A549 (cell line): ENCODE results near the gene RPH3AL.

Source experiments
- CEBPB ChIP-seq, 2 experiments: fragments of >200 bp in 1 of 2; sonication (Bioruptor Twin) in 1 of 2; formaldehyde crosslinking in 1 of 2; IDR thresholded peaks; 2 replicates each; pipeline ENCODE4 v1.6.1; 2012 to 2016
- HDAC2 ChIP-seq: fragments of 200-600 bp; sonication (generic); IDR thresholded peaks from 2 replicates; pipeline ENCODE4 v1.6.1; 2016
- KDM1A ChIP-seq: fragments of 200-600 bp; sonication (generic); IDR thresholded peaks from 2 replicates; pipeline ENCODE4 v1.6.1; 2016; ENCODE audit warnings: low read depth, mild to moderate bottlenecking
- POLR2A ChIP-seq: IDR thresholded peaks from 2 replicates; pipeline ENCODE4 v1.6.1; 2012; ENCODE audit warnings: mild to moderate bottlenecking, low read length
- RCOR1 ChIP-seq: fragments of 150-350 bp; IDR thresholded peaks from 2 replicates; pipeline ENCODE4 v1.6.1; 2014; ENCODE audit warnings: antibody characterized with exemption, low read length, low read depth
- ZNF302 ChIP-seq: fragments of 250-450 bp; sonication (Bioruptor Pico); IDR thresholded peaks from 2 replicates; pipeline ENCODE4 v1.9.0; 2021; ENCODE audit warnings: inconsistent platforms, mild to moderate bottlenecking, moderate library complexity
- TF ChIP-seq, protein P1 (sequence below): fragments of >200 bp; sonication (Bioruptor Twin); formaldehyde crosslinking; IDR thresholded peaks from 3 replicates; pipeline ENCODE4 v1.5.1; 2016
- TF ChIP-seq, protein P2 (sequence below): fragments of 200-600 bp; sonication (generic); IDR thresholded peaks from 2 replicates; pipeline ENCODE4 v1.6.1; 2016; ENCODE audit warnings: antibody characterized with exemption, mild to moderate bottlenecking, moderate library complexity

DNA sequence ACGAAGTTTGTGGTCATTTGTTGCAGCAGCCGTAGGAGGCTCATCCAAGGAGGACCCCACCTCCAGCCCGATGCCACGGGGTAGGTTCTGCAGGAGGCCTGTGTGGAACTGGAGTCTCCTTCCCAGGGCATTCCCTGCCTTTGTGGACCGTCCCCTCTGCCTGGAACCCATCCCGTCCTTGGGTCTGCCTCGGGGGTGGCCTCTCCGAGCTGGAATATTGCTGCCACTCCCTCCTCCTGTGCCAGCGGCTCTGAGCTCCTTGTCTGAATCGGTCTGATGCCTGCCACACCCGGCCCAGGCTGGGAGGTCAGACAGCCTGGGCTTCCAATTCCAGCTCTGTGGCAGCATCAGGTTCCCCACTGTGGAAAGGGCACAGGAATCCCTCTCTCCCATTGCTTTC lies 189.9 kb downstream of the RPH3AL start:
- TF ChIP-seq ZNF302 (CRISPR knock-in tag) (no peak), POLR2A (no peak), RCOR1 (no peak), HDAC2 (no peak), CEBPB (IDR thresholded peaks at IDR 0.05) (no peak), KDM1A (no peak)
- TF ChIP-seq, protein P1, sequence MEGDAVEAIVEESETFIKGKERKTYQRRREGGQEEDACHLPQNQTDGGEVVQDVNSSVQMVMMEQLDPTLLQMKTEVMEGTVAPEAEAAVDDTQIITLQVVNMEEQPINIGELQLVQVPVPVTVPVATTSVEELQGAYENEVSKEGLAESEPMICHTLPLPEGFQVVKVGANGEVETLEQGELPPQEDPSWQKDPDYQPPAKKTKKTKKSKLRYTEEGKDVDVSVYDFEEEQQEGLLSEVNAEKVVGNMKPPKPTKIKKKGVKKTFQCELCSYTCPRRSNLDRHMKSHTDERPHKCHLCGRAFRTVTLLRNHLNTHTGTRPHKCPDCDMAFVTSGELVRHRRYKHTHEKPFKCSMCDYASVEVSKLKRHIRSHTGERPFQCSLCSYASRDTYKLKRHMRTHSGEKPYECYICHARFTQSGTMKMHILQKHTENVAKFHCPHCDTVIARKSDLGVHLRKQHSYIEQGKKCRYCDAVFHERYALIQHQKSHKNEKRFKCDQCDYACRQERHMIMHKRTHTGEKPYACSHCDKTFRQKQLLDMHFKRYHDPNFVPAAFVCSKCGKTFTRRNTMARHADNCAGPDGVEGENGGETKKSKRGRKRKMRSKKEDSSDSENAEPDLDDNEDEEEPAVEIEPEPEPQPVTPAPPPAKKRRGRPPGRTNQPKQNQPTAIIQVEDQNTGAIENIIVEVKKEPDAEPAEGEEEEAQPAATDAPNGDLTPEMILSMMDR = no peak
- TF ChIP-seq, protein P2, sequence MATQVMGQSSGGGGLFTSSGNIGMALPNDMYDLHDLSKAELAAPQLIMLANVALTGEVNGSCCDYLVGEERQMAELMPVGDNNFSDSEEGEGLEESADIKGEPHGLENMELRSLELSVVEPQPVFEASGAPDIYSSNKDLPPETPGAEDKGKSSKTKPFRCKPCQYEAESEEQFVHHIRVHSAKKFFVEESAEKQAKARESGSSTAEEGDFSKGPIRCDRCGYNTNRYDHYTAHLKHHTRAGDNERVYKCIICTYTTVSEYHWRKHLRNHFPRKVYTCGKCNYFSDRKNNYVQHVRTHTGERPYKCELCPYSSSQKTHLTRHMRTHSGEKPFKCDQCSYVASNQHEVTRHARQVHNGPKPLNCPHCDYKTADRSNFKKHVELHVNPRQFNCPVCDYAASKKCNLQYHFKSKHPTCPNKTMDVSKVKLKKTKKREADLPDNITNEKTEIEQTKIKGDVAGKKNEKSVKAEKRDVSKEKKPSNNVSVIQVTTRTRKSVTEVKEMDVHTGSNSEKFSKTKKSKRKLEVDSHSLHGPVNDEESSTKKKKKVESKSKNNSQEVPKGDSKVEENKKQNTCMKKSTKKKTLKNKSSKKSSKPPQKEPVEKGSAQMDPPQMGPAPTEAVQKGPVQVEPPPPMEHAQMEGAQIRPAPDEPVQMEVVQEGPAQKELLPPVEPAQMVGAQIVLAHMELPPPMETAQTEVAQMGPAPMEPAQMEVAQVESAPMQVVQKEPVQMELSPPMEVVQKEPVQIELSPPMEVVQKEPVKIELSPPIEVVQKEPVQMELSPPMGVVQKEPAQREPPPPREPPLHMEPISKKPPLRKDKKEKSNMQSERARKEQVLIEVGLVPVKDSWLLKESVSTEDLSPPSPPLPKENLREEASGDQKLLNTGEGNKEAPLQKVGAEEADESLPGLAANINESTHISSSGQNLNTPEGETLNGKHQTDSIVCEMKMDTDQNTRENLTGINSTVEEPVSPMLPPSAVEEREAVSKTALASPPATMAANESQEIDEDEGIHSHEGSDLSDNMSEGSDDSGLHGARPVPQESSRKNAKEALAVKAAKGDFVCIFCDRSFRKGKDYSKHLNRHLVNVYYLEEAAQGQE = no peak
